Measurements from ENCODE around the gene PLAC8.

The PLAC8 gene

GRCh38 chr4:83125738-83126141 is 11.2 kb upstream of the PLAC8 start:
- H3K4me3 ChIP-seq (ENCODE audit: low read depth, low read length) = no peak overlapping the region
- no peak for TF ChIP-seq CTCF (IDR thresholded peaks at IDR 0.05; ENCODE audit: insufficient read depth, low read depth, low read length, missing control alignments)
- no peak for DNase-seq (ENCODE audit: low read depth)

- peak; percentile 15 for DNase-seq (ENCODE audit: low read depth)
- no peak overlapping the region for H3K4me3 ChIP-seq (ENCODE audit: low read depth, low read length)
- TF ChIP-seq CTCF (IDR thresholded peaks at IDR 0.05; ENCODE audit: insufficient read depth, low read depth, low read length, missing control alignments) = no peak
Measured at GRCh38 chr4:83124111-83124780, 9.7 kb upstream of the PLAC8 start.

- TF ChIP-seq CTCF (IDR thresholded peaks at IDR 0.05; ENCODE audit: insufficient read depth, low read depth, low read length, missing control alignments) = no peak
- no peak overlapping the region for H3K4me3 ChIP-seq (ENCODE audit: low read depth, low read length)
- no peak for DNase-seq (ENCODE audit: low read depth)
Measured at GRCh38 chr4:83121246-83121645, 6.7 kb upstream of the PLAC8 start.

GRCh38 chr4:83118869-83119268 is 4.3 kb upstream of the PLAC8 start:
- TF ChIP-seq CTCF (IDR thresholded peaks at IDR 0.05; ENCODE audit: insufficient read depth, low read depth, low read length, missing control alignments) = no peak
- H3K4me3 ChIP-seq (ENCODE audit: low read depth, low read length) = no peak overlapping the region
- DNase-seq (ENCODE audit: low read depth) = no peak

GRCh38 chr4:83115656-83116285 is 1.2 kb upstream of the PLAC8 start:
- no peak for TF ChIP-seq CTCF (IDR thresholded peaks at IDR 0.05; ENCODE audit: insufficient read depth, low read depth, low read length, missing control alignments)
- H3K4me3 ChIP-seq (ENCODE audit: low read depth, low read length) = no peak overlapping the region
- DNase-seq (ENCODE audit: low read depth) = no peak

GRCh38 chr4:83115000-83115399 is 471 bp upstream of the PLAC8 start:
- peak overlapping the region; percentile 68; the same call in 1 of the 2 replicates for H3K4me3 ChIP-seq (ENCODE audit: low read depth, low read length)
- no peak for TF ChIP-seq CTCF (IDR thresholded peaks at IDR 0.05; ENCODE audit: insufficient read depth, low read depth, low read length, missing control alignments)
- DNase-seq (ENCODE audit: low read depth) = no peak

GRCh38 chr4:83113429-83113786 is 1.1 kb downstream of the PLAC8 start:
- TF ChIP-seq CTCF (IDR thresholded peaks at IDR 0.05; ENCODE audit: insufficient read depth, low read depth, low read length, missing control alignments) = no peak
- peak; percentile 32 for DNase-seq (ENCODE audit: low read depth)
- H3K4me3 ChIP-seq (ENCODE audit: low read depth, low read length) = peak overlapping the region; percentile 68
